ENCODE data around the gene ZNF507. TPM values are rescaled to one million over a fixed set of nuclear protein-coding genes. Genes with fewer than 3 reads are reported as not detected.
A peak's percentile ranks its signal among the peaks of the same experiment; 100 is the strongest.

The ZNF507 gene
- total and polyA plus RNA-seq, 4 donors, result 4.0 to 29.8 (median 9.8) TPM

DNA sequence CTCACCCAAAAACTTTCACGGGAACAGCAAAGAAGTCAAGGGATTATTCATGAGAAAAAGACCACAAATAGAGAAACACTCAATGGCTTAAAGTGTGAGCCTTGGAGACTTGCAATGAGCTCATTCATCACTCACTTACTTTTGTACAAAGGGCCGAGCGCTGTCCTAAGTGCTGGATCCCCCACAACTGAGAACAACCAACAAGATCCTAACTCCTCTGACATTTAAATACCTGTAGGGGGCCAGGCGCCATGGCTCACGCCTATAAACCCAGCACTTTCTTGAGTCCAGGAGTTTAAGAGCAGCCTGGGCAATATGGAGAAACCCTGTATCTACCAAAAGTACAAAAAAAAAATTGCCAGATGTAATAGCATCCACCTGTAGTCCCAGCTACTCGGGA lies 29.4 kb upstream of the ZNF507 start:
- Histone ChIP-seq H3K36me3 (ENCODE audit: control insufficient read depth in 4 of 4, insufficient read depth in 4 of 4, low read length in 4 of 4) (no peaks in the 10 kb centered on the region), H3K27ac (ENCODE audit: low read depth in 1 of 2, low read length in 1 of 2) (no peak overlapping the region), H3K9ac (ENCODE audit: insufficient read depth in 1 of 2, low read length in 2 of 2) (no peak overlapping the region), H3K4me3 (no peak overlapping the region), H3K9me3 (ENCODE audit: control insufficient read depth in 4 of 4, insufficient read depth in 3 of 4, low read length in 3 of 4) (peaks cover 0 to 5% (median 0%) of the 10 kb centered on the region in 4 donors), H3K4me1 (ENCODE audit: control insufficient read depth in 5 of 5, insufficient read depth in 5 of 5, low read length in 5 of 5) (peaks cover 0 to 10% (median 0%) of the 10 kb centered on the region in 5 donors), H3K27me3 (ENCODE audit: control insufficient read depth in 3 of 3, insufficient read depth in 3 of 3, low read length in 2 of 3) (no peaks in the 10 kb centered on the region)
- TF ChIP-seq, protein P1, sequence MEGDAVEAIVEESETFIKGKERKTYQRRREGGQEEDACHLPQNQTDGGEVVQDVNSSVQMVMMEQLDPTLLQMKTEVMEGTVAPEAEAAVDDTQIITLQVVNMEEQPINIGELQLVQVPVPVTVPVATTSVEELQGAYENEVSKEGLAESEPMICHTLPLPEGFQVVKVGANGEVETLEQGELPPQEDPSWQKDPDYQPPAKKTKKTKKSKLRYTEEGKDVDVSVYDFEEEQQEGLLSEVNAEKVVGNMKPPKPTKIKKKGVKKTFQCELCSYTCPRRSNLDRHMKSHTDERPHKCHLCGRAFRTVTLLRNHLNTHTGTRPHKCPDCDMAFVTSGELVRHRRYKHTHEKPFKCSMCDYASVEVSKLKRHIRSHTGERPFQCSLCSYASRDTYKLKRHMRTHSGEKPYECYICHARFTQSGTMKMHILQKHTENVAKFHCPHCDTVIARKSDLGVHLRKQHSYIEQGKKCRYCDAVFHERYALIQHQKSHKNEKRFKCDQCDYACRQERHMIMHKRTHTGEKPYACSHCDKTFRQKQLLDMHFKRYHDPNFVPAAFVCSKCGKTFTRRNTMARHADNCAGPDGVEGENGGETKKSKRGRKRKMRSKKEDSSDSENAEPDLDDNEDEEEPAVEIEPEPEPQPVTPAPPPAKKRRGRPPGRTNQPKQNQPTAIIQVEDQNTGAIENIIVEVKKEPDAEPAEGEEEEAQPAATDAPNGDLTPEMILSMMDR (IDR thresholded peaks at IDR 0.05; ENCODE audit: control extremely low read depth, extremely low read depth), result no peak
- 79 to 83% methylated on average over 6 of the region's 6 CpGs for WGBS, 2 donors
- ATAC-seq (ENCODE audit: insufficient read depth, low FRiP score), result no peak
- DNase-seq, result peak in 1 of 3 donors; percentile 27

DNA sequence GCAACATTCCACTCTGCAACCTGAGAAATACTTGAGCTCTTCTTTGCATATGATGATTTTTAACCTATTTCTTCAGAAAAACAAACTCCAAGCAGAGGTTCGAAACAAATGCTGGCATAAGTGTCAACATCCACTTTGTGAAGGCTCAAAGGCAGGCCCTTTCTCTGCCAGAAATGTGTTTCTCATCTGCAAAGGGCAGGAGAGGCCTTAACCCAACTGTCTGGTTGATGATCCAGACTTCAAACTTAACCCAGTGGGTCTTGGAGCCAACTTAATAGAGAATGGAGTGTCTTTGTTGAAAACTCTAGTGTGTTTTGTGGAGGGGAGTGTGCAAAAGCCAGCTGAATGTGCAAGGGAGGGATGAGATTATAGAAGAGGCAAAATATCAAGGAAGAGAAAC lies 28.3 kb upstream of the ZNF507 start:
- H3K27me3 ChIP-seq (ENCODE audit: control insufficient read depth in 3 of 3, insufficient read depth in 3 of 3, low read length in 2 of 3), result no peaks in the 10 kb centered on the region
- 55 to 70% methylated on average over 1 of the region's 1 CpG for WGBS, 2 donors

DNA sequence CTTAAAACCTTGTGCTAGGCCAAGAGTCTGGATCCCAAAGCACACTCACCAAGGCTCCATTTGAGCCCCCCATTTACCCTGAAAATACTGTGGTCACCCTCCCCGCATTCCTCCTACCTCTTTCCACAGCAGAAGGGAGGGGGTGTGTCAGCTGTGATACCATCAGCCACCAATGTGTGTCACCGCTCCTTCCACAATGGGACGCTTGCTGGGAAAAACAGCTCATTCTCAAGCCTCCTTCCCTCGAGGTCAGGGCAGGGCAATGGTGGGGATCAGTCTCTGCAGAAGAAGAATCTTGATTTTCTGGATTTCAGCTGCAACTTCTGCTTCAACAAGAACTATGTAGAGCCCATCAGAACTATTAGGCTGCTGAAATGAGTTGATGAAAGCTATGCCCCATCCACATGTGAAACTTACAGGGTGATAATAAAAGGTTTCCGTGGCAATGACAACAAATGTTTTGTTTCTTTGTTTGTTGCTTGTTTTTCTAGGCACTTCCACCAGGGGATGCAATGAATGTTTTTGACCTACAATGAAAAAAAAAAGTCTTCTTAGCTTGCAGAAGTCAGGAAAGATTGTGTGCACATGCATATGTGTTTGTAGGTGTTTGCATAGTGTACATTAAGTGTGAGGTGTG lies 26.4 kb upstream of the ZNF507 start:
- peaks cover 0 to 3% (median 0%) of the 10 kb centered on the region in 5 donors for H3K4me1 ChIP-seq (ENCODE audit: control insufficient read depth in 5 of 5, insufficient read depth in 5 of 5, low read length in 5 of 5)
- no peak overlapping the region for H3K27ac ChIP-seq (ENCODE audit: low read depth in 1 of 2, low read length in 1 of 2)
- no peaks in the 10 kb centered on the region for H3K36me3 ChIP-seq (ENCODE audit: control insufficient read depth in 4 of 4, insufficient read depth in 4 of 4, low read length in 4 of 4)
- no peak overlapping the region for H3K4me3 ChIP-seq
- TF ChIP-seq, protein P1 (IDR thresholded peaks at IDR 0.05; ENCODE audit: control extremely low read depth, extremely low read depth), result no peak
- H3K9me3 ChIP-seq (ENCODE audit: control insufficient read depth in 4 of 4, insufficient read depth in 3 of 4, low read length in 3 of 4), result no peaks in the 10 kb centered on the region
- H3K9ac ChIP-seq (ENCODE audit: insufficient read depth in 1 of 2, low read length in 2 of 2), result no peak overlapping the region
- DNase-seq (peak; percentile 17 to 30 (median 30)), ATAC-seq (ENCODE audit: insufficient read depth, low FRiP score) (no peak)
- WGBS, 2 donors, result 36 to 38% methylated on average over 5 of the region's 5 CpGs
- H3K27me3 ChIP-seq (ENCODE audit: control insufficient read depth in 3 of 3, insufficient read depth in 3 of 3, low read length in 2 of 3), result no peaks in the 10 kb centered on the region

More for the DNA sequence above, 28.3 kb upstream of the ZNF507 start:
- DNase-seq (no peak), ATAC-seq (ENCODE audit: insufficient read depth, low FRiP score) (no peak)
- peaks cover 0 to 2% (median 0%) of the 10 kb centered on the region in 4 donors for H3K9me3 ChIP-seq (ENCODE audit: control insufficient read depth in 4 of 4, insufficient read depth in 3 of 4, low read length in 3 of 4)
- no peak overlapping the region for H3K9ac ChIP-seq (ENCODE audit: insufficient read depth in 1 of 2, low read length in 2 of 2)
- TF ChIP-seq, protein P1 (IDR thresholded peaks at IDR 0.05; ENCODE audit: control extremely low read depth, extremely low read depth), result no peak
- peaks cover 0 to 10% (median 0%) of the 10 kb centered on the region in 5 donors for H3K4me1 ChIP-seq (ENCODE audit: control insufficient read depth in 5 of 5, insufficient read depth in 5 of 5, low read length in 5 of 5)
- H3K27ac ChIP-seq (ENCODE audit: low read depth in 1 of 2, low read length in 1 of 2), result no peak overlapping the region
- H3K36me3 ChIP-seq (ENCODE audit: control insufficient read depth in 4 of 4, insufficient read depth in 4 of 4, low read length in 4 of 4), result no peaks in the 10 kb centered on the region
- no peak overlapping the region for H3K4me3 ChIP-seq

All from lung (tissue), 12 donors.